GDM1 (cell line): ENCODE measurements around the gene CREG1.
"Not testable (repeated sequence)": the region's sequence is repeated elsewhere in the genome, so short reads cannot be mapped to it uniquely, and the experiment has no call there.

Source experiments
- DNase-seq: peaks from one replicate; lab custom pipeline; 2025; lab: John Stamatoyannopoulos, UW

Gene CREG1

DNA sequence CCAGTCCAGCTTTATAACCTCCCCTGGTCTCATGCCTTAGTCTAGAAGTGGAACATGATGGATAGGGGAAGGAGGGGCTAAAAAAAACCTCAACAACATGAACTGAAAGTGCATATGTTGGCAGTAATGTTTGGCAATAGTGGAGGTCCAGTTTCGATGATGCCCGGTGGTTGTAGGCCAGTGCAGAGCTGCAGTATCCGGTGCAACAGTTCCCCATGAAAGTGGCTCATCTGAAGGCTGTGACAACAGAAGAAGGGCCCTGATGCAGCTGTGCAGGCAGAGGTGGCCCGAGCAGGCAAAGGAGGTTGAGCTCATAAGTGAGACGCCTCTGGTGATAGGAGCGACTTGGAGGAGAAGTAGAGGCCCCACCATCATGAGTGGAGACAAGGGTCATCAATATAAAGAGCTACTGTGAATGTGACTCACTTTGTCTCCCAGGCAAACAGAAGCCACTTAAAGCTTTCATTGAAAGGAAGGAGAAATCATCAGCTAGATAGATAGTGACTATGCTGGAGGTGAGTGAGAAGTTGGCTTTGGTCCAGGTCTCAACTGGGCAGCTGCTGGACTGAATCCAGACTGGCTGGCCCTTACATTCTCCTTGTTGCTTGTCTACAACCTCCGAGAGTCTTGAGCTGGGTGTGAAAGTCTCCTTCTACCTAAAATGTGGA lies 10.2 kb upstream of the CREG1 start:
- DNase-seq, result no peak

- no peak for DNase-seq
Measured at GRCh38 chr1:167562702-167563101, 9.1 kb upstream of the CREG1 start.

DNA sequence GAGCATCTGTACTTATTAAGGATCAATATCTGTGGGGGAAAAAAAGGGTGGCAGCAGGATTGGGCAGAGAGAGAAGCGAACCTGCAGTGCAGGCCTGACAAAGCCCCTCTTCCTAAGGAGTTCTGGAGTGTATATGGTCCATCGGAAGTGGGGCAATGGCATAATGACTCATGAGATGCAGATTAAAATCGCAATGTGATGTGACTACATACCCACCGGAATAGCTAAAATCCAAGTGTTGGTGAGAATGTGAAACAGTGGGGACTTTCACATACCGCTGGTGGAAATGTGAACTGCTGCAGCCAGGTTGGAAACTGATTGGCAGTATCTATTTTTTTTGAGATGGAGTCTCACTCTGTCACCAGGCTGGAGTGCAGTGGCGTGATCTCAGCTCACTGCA lies 8.2 kb upstream of the CREG1 start:
- no peak for DNase-seq

- DNase-seq, result peak; percentile 61
Measured at GRCh38 chr1:167555971-167556714, 2.6 kb upstream of the CREG1 start.

DNA sequence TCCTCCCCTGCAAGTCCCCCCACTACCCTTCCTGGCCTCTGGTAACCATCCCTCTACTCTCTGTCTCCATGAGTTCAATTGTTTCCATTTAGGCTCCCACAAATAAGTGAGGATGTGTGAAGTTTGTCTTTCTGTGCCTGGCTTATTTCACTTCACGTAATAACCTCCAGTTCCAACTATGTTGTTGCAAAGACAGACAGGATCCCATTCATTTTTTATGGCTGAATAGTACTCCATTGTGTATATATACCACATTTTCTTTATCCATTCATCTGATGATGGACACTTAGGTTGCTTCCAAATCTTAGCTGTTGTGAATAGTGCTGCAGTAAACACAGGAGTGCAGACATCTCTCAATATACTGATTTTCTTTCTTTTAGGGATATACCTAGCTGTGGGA lies 1.5 kb upstream of the CREG1 start:
- DNase-seq, result not testable (repeated sequence)

- no peak for DNase-seq
Measured at GRCh38 chr1:167554028-167554779, 642 bp upstream of the CREG1 start.

DNA sequence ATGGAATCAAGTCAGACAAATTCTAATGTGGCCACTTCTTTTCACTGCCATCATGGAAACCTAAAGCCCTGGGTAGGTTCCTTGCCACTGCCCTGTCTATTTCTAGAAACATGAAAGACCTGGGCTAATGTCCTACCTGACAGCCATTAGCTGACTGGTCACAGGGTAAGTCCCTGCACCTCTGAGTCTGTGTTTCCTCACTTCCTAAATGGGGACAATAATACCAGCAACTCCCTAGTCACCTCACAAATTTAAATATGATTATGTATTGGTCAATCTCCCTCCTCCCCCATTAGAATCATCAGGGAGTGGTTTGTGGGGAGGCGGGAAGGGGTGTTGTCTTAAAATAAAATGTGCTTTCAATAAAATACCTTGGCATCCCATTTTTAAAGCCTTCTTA lies 2.2 kb downstream of the CREG1 start:
- no peak for DNase-seq

GRCh38 chr1:167548059-167548932 lies 5.3 kb downstream of the CREG1 start:
- peak; percentile 41 for DNase-seq

GRCh38 chr1:167546935-167547334 lies 6.6 kb downstream of the CREG1 start:
- DNase-seq, result no peak

GRCh38 chr1:167545349-167545748 lies 8.2 kb downstream of the CREG1 start:
- no peak for DNase-seq

- DNase-seq, result no peak
Measured at GRCh38 chr1:167544447-167545093, 9.0 kb downstream of the CREG1 start.

DNA sequence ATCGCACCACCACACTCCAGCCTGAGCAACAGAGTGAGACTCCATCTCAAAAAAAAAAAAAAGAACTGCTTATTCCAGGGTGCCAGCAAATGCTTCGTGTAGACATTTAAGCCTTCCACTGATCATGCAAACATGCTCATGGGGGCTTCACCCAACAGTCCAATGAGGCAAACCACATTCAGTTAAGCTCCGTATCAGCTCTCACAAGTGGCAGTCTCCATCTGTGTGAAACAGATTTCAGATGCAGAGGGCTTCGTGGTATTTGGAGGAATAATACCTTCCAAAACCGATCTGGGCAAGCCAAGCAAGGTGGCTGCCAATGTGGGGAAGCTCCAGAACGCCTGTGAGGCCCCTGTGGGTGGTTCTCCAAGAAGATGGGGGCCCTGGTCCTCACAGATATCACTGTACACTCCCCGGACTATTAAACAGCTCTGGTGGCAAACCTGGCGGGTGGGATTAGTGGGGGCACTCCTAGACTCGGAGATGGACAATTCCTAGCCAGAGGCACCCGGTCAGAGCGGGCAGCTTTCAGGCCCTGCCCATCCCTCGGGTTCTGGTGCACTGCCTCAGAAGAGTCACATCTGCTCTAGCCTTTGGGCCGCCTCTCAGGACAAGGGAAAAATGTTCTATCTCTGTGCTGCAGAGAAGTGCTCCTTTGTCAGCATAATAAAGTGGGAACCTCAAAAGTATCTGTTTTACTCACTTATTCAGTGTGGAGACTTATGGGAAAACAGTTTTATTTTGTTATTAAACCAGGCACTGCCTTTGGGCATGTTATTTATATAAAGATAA lies 10.2 kb downstream of the CREG1 start:
- no peak for DNase-seq

GRCh38 chr1:167542109-167543032 lies 11.2 kb downstream of the CREG1 start:
- no peak for DNase-seq

GRCh38 chr1:167541610-167542009 lies 12.0 kb downstream of the CREG1 start:
- no peak for DNase-seq

GRCh38 chr1:167541003-167541402 lies 12.6 kb downstream of the CREG1 start:
- DNase-seq, result no peak

DNA sequence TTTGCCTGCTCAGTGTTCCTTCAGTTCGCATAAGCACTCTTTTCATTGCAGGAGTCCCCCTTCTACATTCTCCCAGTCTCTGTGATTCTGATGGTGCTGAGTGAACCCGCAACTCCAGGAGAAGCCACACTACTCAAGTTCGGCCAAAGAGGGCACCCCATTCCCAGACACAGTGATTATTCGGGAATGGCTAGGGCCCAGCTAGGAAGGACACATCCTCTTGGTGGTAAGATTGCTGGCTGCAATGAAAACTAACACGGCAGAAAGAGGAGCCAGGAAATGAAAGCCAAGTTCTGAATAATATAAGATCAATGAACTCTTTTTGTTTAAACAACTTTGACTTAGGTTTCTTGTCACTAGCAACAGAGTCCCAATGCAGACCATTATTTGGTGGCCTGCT lies 14.9 kb downstream of the CREG1 start:
- no peak for DNase-seq

- peak; percentile 28 for DNase-seq
Measured at GRCh38 chr1:167533851-167534300, 19.7 kb downstream of the CREG1 start.

- DNase-seq, result no peak
Measured at GRCh38 chr1:167532964-167533824, 20.4 kb downstream of the CREG1 start.
